ENCODE measurements around the gene FDX2. TPM values are rescaled to one million over a fixed set of nuclear protein-coding genes. Genes with fewer than 3 reads are reported as not detected.
A peak's percentile ranks its signal among the peaks of the same experiment; 100 is the strongest.

The FDX2 gene
- total and polyA plus RNA-seq, 2 of the 13 experiments (the other 11 are each of a cell fraction or from before 2014, with no cell fraction given), result 21.0 to 24.7 TPM

GRCh38 chr19:10315335-10316214 lies at the start of gene FDX2 (continued):
- TF ChIP-seq KMT2B (CRISPR knock-in tag; IDR thresholded peaks at IDR 0.05), result 0 out of 2 replicates have a peak, but pooled peaks have one; percentile 58
- no peak for TF ChIP-seq HNRNPH1 (optimal IDR thresholded peaks at IDR 0.05; ENCODE audit: low read depth, low read length)
- no peak for TF ChIP-seq CEBPZ (IDR thresholded peaks at IDR 0.05; ENCODE audit: low read length)
- TF ChIP-seq ZSCAN9 (CRISPR knock-in tag; IDR thresholded peaks at IDR 0.05; ENCODE audit: borderline replicate concordance), result no peak
- TF ChIP-seq ZNF839 (CRISPR knock-in tag; IDR thresholded peaks at IDR 0.05; ENCODE audit: borderline replicate concordance), result no peak
- TF ChIP-seq AKAP8 (CRISPR knock-in tag; IDR thresholded peaks at IDR 0.05), result no peak
- no peak for TF ChIP-seq CENPBD1 (CRISPR knock-in tag; IDR thresholded peaks at IDR 0.05; ENCODE audit: borderline replicate concordance, low read depth)
- TF ChIP-seq ZNF263 (CRISPR knock-in tag; IDR thresholded peaks at IDR 0.05), result no peak
- TF ChIP-seq MEIS2 (CRISPR knock-in tag; IDR thresholded peaks at IDR 0.05), result 0 out of 2 replicates have a peak, but pooled peaks have one; percentile 18
- no peak for TF ChIP-seq MTF2 (CRISPR knock-in tag; IDR thresholded peaks at IDR 0.05; ENCODE audit: borderline replicate concordance)
- TF ChIP-seq EHMT2 (IDR thresholded peaks at IDR 0.05; ENCODE audit: borderline replicate concordance, low read depth, low read length), result no peak
- no peak for TF ChIP-seq XRCC5 (optimal IDR thresholded peaks at IDR 0.05; ENCODE audit: low read length)
- TF ChIP-seq ZFY (CRISPR knock-in tag; IDR thresholded peaks at IDR 0.05), result peak; percentile 61; the same call in 1 of the 2 replicates
- TF ChIP-seq RNF219 (CRISPR knock-in tag; IDR thresholded peaks at IDR 0.05), result no peak
- TF ChIP-seq TP53 (CRISPR knock-in tag; conservative IDR thresholded peaks at IDR 0.05), result no peak
- TF ChIP-seq ZNF569 (CRISPR knock-in tag; IDR thresholded peaks at IDR 0.05; ENCODE audit: borderline replicate concordance), result no peak
- peak; percentile 63; the same call in 1 of the 2 replicates for TF ChIP-seq ZNF747 (CRISPR knock-in tag; IDR thresholded peaks at IDR 0.05; ENCODE audit: borderline replicate concordance)
- no peak for TF ChIP-seq SMAD9 (CRISPR knock-in tag; IDR thresholded peaks at IDR 0.05)
- TF ChIP-seq SALL1 (CRISPR knock-in tag; IDR thresholded peaks at IDR 0.05), result peak; percentile 72
- TF ChIP-seq RBAK (CRISPR knock-in tag; IDR thresholded peaks at IDR 0.05), result no peak
- no peak for TF ChIP-seq ZNF12 (CRISPR knock-in tag; IDR thresholded peaks at IDR 0.05)
- TF ChIP-seq ZNF24 (IDR thresholded peaks at IDR 0.05), result no peak
- TF ChIP-seq ZFP36L1 (CRISPR knock-in tag; IDR thresholded peaks at IDR 0.05), result 0 out of 2 replicates have a peak, but pooled peaks have one; percentile 34
- TF ChIP-seq PITX1 (CRISPR knock-in tag; IDR thresholded peaks at IDR 0.05), result peak; percentile 35; the same call in 1 of the 2 replicates
- peak; percentile 15 for TF ChIP-seq SRSF1 (optimal IDR thresholded peaks at IDR 0.05; ENCODE audit: low read depth, low read length)
